ENCODE results near the gene XPA. TPM values are rescaled to one million over a fixed set of nuclear protein-coding genes. Genes with fewer than 3 reads are reported as not detected.

Gene XPA
- total and polyA plus RNA-seq, 8 donors: 1.3 to 31.0 (median 23.9) TPM

- Histone ChIP-seq H3K36me3 (peaks cover 39 to 94% (median 89%) of the 10 kb centered on the region in 4 donors), H3K9me3 (no peaks in the 10 kb centered on the region), H3K27ac (no peak overlapping the region), H3K4me3 (no peak overlapping the region), H3K27me3 (no peaks in the 10 kb centered on the region), H3K4me1 (peaks cover 0 to 1% (median under 1%) of the 10 kb centered on the region in 4 donors)
- DNase-seq: no peak
- TF ChIP-seq POLR2A (IDR thresholded peaks at IDR 0.05) (no peak), POLR2AphosphoS5 (IDR thresholded peaks at IDR 0.05) (no peak), CTCF (IDR thresholded peaks at IDR 0.05) (no peak), EP300 (IDR thresholded peaks at IDR 0.05) (no peak)
- intact Hi-C loops (cut with DNase I; ENCODE audit: low total_unique reads): no loop called here
These were observed 51.4 kb downstream of the XPA start for GRCh38 chr9:97645720-97646119.

GRCh38 chr9:97640325-97640724 lies 56.8 kb downstream of the XPA start:
- 29 to 61% (median 45%) methylated on average over 2 of the region's 2 CpGs for WGBS, 5 donors
- Histone ChIP-seq H3K27ac (no peak overlapping the region), H3K27me3 (no peaks in the 10 kb centered on the region), H3K4me3 (no peak overlapping the region), H3K4me1 (peaks cover 22 to 50% (median 41%) of the 10 kb centered on the region in 4 donors), H3K9me3 (no peaks in the 10 kb centered on the region), H3K36me3 (peaks cover 15 to 46% (median 42%) of the 10 kb centered on the region in 4 donors)
- intact Hi-C loops (cut with DNase I; ENCODE audit: low total_unique reads): no loop called here
- no peak for TF ChIP-seq CTCF (IDR thresholded peaks at IDR 0.05)
- no peak for TF ChIP-seq POLR2A (IDR thresholded peaks at IDR 0.05)
- no peak for TF ChIP-seq EP300 (IDR thresholded peaks at IDR 0.05)
- TF ChIP-seq POLR2AphosphoS5 (IDR thresholded peaks at IDR 0.05): no peak
- peak in 1 of 2 donors; percentile 59 for DNase-seq

- peaks cover 8 to 31% (median 25%) of the 10 kb centered on the region in 4 donors for H3K36me3 ChIP-seq
- no peaks in the 10 kb centered on the region for H3K27me3 ChIP-seq
- peaks cover 30 to 62% (median 51%) of the 10 kb centered on the region in 4 donors for H3K4me1 ChIP-seq
- no peak for TF ChIP-seq EP300 (IDR thresholded peaks at IDR 0.05)
- no peak for TF ChIP-seq POLR2A (IDR thresholded peaks at IDR 0.05)
- no peak for TF ChIP-seq CTCF (IDR thresholded peaks at IDR 0.05)
- TF ChIP-seq POLR2AphosphoS5 (IDR thresholded peaks at IDR 0.05): no peak
- H3K4me3 ChIP-seq: no peak overlapping the region
- intact Hi-C loops (cut with DNase I; ENCODE audit: low total_unique reads): no loop called here
- no peak for DNase-seq
- no peaks in the 10 kb centered on the region for H3K9me3 ChIP-seq
- no peak overlapping the region for H3K27ac ChIP-seq
- 43 to 69% (median 64%) methylated on average over 3 of the region's 3 CpGs for WGBS, 5 donors
These were observed 58.5 kb downstream of the XPA start for GRCh38 chr9:97638666-97639065.

GRCh38 chr9:97636903-97637302 lies 60.2 kb downstream of the XPA start:
- no peak overlapping the region for H3K4me3 ChIP-seq
- DNase-seq: no peak
- peaks cover 33 to 67% (median 57%) of the 10 kb centered on the region in 4 donors for H3K4me1 ChIP-seq
- no peaks in the 10 kb centered on the region for H3K9me3 ChIP-seq
- no peak overlapping the region for H3K27ac ChIP-seq
- peaks cover 0 to 13% (median 9%) of the 10 kb centered on the region in 4 donors for H3K36me3 ChIP-seq
- TF ChIP-seq EP300 (IDR thresholded peaks at IDR 0.05) (no peak), POLR2A (IDR thresholded peaks at IDR 0.05) (no peak), POLR2AphosphoS5 (IDR thresholded peaks at IDR 0.05) (no peak), CTCF (IDR thresholded peaks at IDR 0.05) (no peak)
- no peaks in the 10 kb centered on the region for H3K27me3 ChIP-seq
- intact Hi-C loops (cut with DNase I; ENCODE audit: low total_unique reads): no loop called here
- WGBS, 5 donors: 69 to 74% (median 71%) methylated on average over 3 of the region's 3 CpGs

Measured in stomach (tissue), 9 donors.